ENCODE data around the gene HINT2.
A peak's percentile ranks its signal among the peaks of the same experiment; 100 is the strongest.

HINT2 gene

GRCh38 chr9:35814841-35815543, at the start of gene HINT2:
HINT2 (minus strand) TSS chr9:35815042; CDS start chr9:35814979, 63 bp downstream.
- peak; percentile 100 for DNase-seq

GRCh38 chr9:35863583-35863982, 48.7 kb upstream of the HINT2 start:
- DNase-seq = no peak

GRCh38 chr9:35862328-35862727, 47.5 kb upstream of the HINT2 start:
- DNase-seq = no peak

- DNase-seq = no peak
Observed at GRCh38 chr9:35861161-35861897, 46.5 kb upstream of the HINT2 start.

- no peak for DNase-seq
Observed at GRCh38 chr9:35859990-35860339, 45.1 kb upstream of the HINT2 start.

- DNase-seq = no peak
Observed at GRCh38 chr9:35859310-35859989, 44.6 kb upstream of the HINT2 start.

GRCh38 chr9:35858458-35858857, 43.6 kb upstream of the HINT2 start:
- no peak for DNase-seq

- DNase-seq = no peak
Observed at GRCh38 chr9:35856882-35857281, 42.0 kb upstream of the HINT2 start.

GRCh38 chr9:35856206-35856605, 41.4 kb upstream of the HINT2 start:
- no peak for DNase-seq

GRCh38 chr9:35854091-35854762, 39.4 kb upstream of the HINT2 start:
- no peak for DNase-seq

- DNase-seq = no peak
Observed at GRCh38 chr9:35852876-35853865, 38.3 kb upstream of the HINT2 start.

GRCh38 chr9:35852267-35852815, 37.5 kb upstream of the HINT2 start:
- no peak for DNase-seq

GRCh38 chr9:35847792-35848572, 33.1 kb upstream of the HINT2 start:
- peak; percentile 92 for DNase-seq

GRCh38 chr9:35845824-35846771, 31.3 kb upstream of the HINT2 start:
- no peak for DNase-seq

GRCh38 chr9:35844628-35845270, 29.9 kb upstream of the HINT2 start:
- peak; percentile 34 for DNase-seq

- DNase-seq = no peak
Observed at GRCh38 chr9:35842795-35843194, 28.0 kb upstream of the HINT2 start.

GRCh38 chr9:35842020-35842745, 27.3 kb upstream of the HINT2 start:
- DNase-seq = no peak

- DNase-seq = no peak
Observed at GRCh38 chr9:35841645-35841900, 26.7 kb upstream of the HINT2 start.
